Neuronal stem cell (in vitro differentiated cells): ENCODE measurements around the gene TCEANC2.

ENCODE experiments used
- DNase-seq: peaks from one replicate; pipeline ENCODE4 v3.0.0-alpha.2; 2013; ENCODE audit warnings: low spot score
- H2AFZ ChIP-seq: one replicate; pipeline ENCODE4 v1.6.1; 2013; ENCODE audit warnings: mild to moderate bottlenecking, low read length, inconsistent platforms
- H2AK5ac ChIP-seq: 2 replicates; pipeline ENCODE4 v1.6.1; 2013; ENCODE audit warnings: low read depth, mild to moderate bottlenecking, inconsistent platforms, low read length, moderate library complexity, mixed read lengths
- H2BK120ac ChIP-seq: 2 replicates; pipeline ENCODE4 v1.6.1; 2013; ENCODE audit warnings: low read depth, mild to moderate bottlenecking, inconsistent platforms, low read length, moderate library complexity, mixed read lengths
- H2BK12ac ChIP-seq: one replicate; pipeline ENCODE4 v1.6.1; 2013; ENCODE audit warnings: low read length, inconsistent platforms
- H2BK15ac ChIP-seq: 2 replicates; pipeline ENCODE4 v1.6.1; 2013; ENCODE audit warnings: mild to moderate bottlenecking, low read length, inconsistent platforms, mixed read lengths
- H2BK5ac ChIP-seq: one replicate; pipeline ENCODE4 v1.6.1; 2013; ENCODE audit warnings: inconsistent platforms, mild to moderate bottlenecking, low read length, moderate library complexity
- H3K14ac ChIP-seq: one replicate; pipeline ENCODE4 v1.6.1; 2013; ENCODE audit warnings: low read length, inconsistent platforms
- H3K18ac ChIP-seq: 2 replicates; pipeline ENCODE4 v1.6.1; 2013; ENCODE audit warnings: low read length, inconsistent platforms
- H3K23ac ChIP-seq: 2 replicates; pipeline ENCODE4 v1.6.1; 2013; ENCODE audit warnings: low read depth, mild to moderate bottlenecking, mixed read lengths, low read length, inconsistent platforms; ENCODE audit not compliant: poor library complexity
- H3K27ac ChIP-seq: replicated peaks from 3 replicates; pipeline ENCODE4 v1.5.1; 2013; ENCODE audit warnings: low read length, inconsistent platforms
- H3K27me3 ChIP-seq, 3 experiments: 2 replicates each; pipeline ENCODE4 v1.6.1; 2013; ENCODE audit warnings: low read length in 3 of 3, mild to moderate bottlenecking in 2 of 3, inconsistent platforms in 1 of 3, low read depth in 1 of 3, mixed read lengths in 1 of 3, moderate library complexity in 1 of 3; ENCODE audit not compliant: control insufficient read depth in 3 of 3, insufficient read depth in 3 of 3
- H3K36me3 ChIP-seq, 2 donors: replicated peaks in 1 of 2; 2 replicates each; pipeline ENCODE4 v1.6.1; 2013; ENCODE audit warnings: low read length in 2 of 2; ENCODE audit not compliant: control insufficient read depth in 2 of 2, insufficient read depth in 2 of 2
- H3K4ac ChIP-seq: 2 replicates; pipeline ENCODE4 v1.6.1; 2013; ENCODE audit warnings: inconsistent platforms, mild to moderate bottlenecking, low read length, moderate library complexity
- H3K4me1 ChIP-seq, 2 donors: 1 replicate in 1 of 2; 2 replicates in 1 of 2; pipeline ENCODE4 v1.6.1; 2013; ENCODE audit warnings: low read length in 2 of 2, low read depth in 1 of 2; ENCODE audit not compliant: control insufficient read depth in 2 of 2, insufficient read depth in 1 of 2
- H3K4me2 ChIP-seq: one replicate; pipeline ENCODE4 v1.6.1; 2013; ENCODE audit warnings: mild to moderate bottlenecking, low read length, inconsistent platforms; ENCODE audit not compliant: insufficient read depth, poor library complexity, severe bottlenecking
- H3K4me3 ChIP-seq, 2 donors: 2 replicates each; pipeline ENCODE4 v1.5.1; 2013; ENCODE audit warnings: low read length in 2 of 2, mild to moderate bottlenecking in 2 of 2, inconsistent platforms in 1 of 2, moderate library complexity in 1 of 2
- H3K79me1 ChIP-seq: one replicate; pipeline ENCODE4 v1.6.1; 2013; ENCODE audit warnings: low read depth, mild to moderate bottlenecking, inconsistent platforms, low read length, moderate library complexity
- H3K9ac ChIP-seq: one replicate; pipeline ENCODE4 v1.6.1; 2013; ENCODE audit warnings: mild to moderate bottlenecking, low read depth, low read length, inconsistent platforms; ENCODE audit not compliant: poor library complexity
- H3K9me3 ChIP-seq, 2 donors: replicated peaks in 1 of 2; 2 replicates each; pipeline versions ENCODE3 to v1.6.1; 2013; ENCODE audit warnings: low read length in 2 of 2, mild to moderate bottlenecking in 2 of 2, inconsistent platforms in 1 of 2, low read depth in 1 of 2, mixed read lengths in 1 of 2, moderate library complexity in 1 of 2; ENCODE audit not compliant: control insufficient read depth in 2 of 2, insufficient read depth in 1 of 2
- H4K8ac ChIP-seq: one replicate; pipeline ENCODE4 v1.6.1; 2013; ENCODE audit warnings: low read depth, mild to moderate bottlenecking, inconsistent platforms, low read length, moderate library complexity
- H4K91ac ChIP-seq: one replicate; pipeline ENCODE4 v1.6.1; 2013; ENCODE audit warnings: low read length, low read depth, mild to moderate bottlenecking, inconsistent platforms; ENCODE audit not compliant: poor library complexity
- WGBS, 2 donors: extraction: QIAGEN DNeasy Blood & Tissue Kit; methylation state at CpG; one replicate each; pipeline ENCODE4 v1.1.7; 2013; ENCODE audit warnings: missing lambda C conversion rate in 2 of 2, mixed read lengths in 1 of 2; ENCODE audit not compliant: insufficient read length in 2 of 2, insufficient replicate concordance in 1 of 2; ENCODE audit errors: extremely low coverage in 2 of 2; 5-methylcytosine and 5-hydroxymethylcytosine counted together

TCEANC2 gene

DNA sequence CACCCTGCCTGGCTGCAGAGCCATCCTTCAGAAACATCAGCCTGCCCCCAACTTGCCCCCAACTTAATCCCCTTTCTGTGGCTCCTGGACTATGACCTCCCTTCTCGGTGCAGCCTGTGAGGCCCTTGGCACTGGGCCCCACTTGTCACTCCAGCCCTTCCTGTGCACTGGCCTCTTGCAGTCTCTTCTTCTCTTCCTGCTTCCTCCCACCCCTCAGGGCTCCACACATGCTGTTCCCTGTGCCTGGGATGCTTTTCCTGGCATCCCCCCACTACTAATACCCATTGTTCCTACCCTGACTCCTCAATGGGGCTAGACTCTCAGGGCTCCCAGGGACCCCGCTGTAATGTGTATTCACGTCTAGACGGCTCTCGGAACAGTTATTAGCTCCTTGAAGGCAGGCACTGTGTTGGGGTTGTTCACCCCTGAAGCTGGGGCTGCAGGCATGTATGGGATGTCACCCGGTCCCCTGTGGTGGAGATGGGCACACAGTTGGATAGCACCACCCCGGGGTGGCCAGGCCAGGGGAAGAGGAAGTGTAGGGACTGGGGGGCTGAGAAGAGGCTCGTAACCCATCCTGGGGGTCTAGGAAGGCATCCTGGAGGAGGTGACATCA lies 39.9 kb upstream of the TCEANC2 start:
- H2AFZ ChIP-seq = no peak overlapping the region
- peak overlapping the region; percentile 82 for H3K23ac ChIP-seq
- H2BK120ac ChIP-seq = no peak overlapping the region
- H3K14ac ChIP-seq = peak overlapping the region; percentile 11
- no peak overlapping the region for H2BK15ac ChIP-seq
- no peaks in the 10 kb centered on the region for H3K36me3 ChIP-seq
- H3K27ac ChIP-seq = no peak overlapping the region
- peaks cover 0 to 47% (median 0%) of the 10 kb centered on the region in 3 experiments for H3K27me3 ChIP-seq
- peak overlapping the region; percentile 13 for H2AK5ac ChIP-seq
- H3K9me3 ChIP-seq = no peaks in the 10 kb centered on the region
- no peak overlapping the region for H3K4ac ChIP-seq
- peak overlapping the region; percentile 47 for H3K9ac ChIP-seq
- H4K8ac ChIP-seq = no peak overlapping the region
- WGBS, 2 donors = no CpG with 5 or more reads among the region's 8 CpGs
- no peak overlapping the region for H4K91ac ChIP-seq
- no peak overlapping the region for H3K18ac ChIP-seq
- H3K4me3 ChIP-seq = no peak overlapping the region
- H2BK5ac ChIP-seq = no peak overlapping the region
- no peak overlapping the region for H2BK12ac ChIP-seq
- no peak for DNase-seq
- H3K4me1 ChIP-seq = peaks cover 0 to 1% of the 10 kb centered on the region in 2 donors
- H3K79me1 ChIP-seq = no peaks in the 10 kb centered on the region
- no peak overlapping the region for H3K4me2 ChIP-seq

DNA sequence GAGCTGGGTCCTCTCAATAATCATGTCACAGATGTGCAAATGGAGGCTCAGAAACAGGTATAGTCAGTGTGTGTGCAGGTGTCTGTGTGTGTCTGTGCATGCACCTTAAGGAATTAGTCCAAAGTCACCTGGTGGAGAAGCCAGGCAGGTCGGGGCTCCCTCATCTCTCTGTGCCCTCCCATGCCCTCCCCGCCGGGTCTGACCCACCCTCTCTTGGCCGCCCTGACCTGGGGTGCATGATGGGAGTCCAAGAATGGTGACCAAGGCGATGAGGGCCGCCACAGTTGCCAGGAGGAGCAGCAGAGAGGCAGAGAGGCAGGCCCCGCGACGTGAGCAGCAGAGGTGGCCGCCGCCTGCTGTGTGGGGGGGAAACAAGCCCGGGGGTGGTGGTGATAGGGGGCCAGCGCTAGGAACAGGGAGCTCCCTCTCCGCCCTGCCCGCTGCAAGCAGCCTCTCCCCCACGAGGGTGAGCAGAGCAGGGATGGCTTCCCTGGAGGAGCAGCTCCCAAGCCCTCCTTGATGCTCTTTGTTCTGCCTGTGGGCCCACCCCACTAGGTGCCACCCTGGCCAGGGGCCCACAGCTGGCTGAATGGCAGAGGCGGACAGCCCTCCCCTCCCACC lies 39.3 kb upstream of the TCEANC2 start:
- Histone ChIP-seq H3K4me3 (no peak overlapping the region), H2BK120ac (no peak overlapping the region), H3K9me3 (no peaks in the 10 kb centered on the region), H2BK15ac (peak overlapping the region; percentile 22), H3K79me1 (no peaks in the 10 kb centered on the region), H3K4me2 (no peak overlapping the region), H2AFZ (peak overlapping the region; percentile 36), H3K14ac (no peak overlapping the region), H2AK5ac (no peak overlapping the region), H3K27me3 (peaks cover 0 to 53% (median 0%) of the 10 kb centered on the region in 3 experiments), H2BK12ac (no peak overlapping the region), H3K18ac (peak overlapping the region; percentile 81), H3K27ac (no peak overlapping the region), H2BK5ac (no peak overlapping the region), H3K23ac (peak overlapping the region; percentile 69), H4K8ac (no peak overlapping the region), H3K36me3 (no peaks in the 10 kb centered on the region), H3K4ac (no peak overlapping the region), H4K91ac (no peak overlapping the region), H3K4me1 (peaks cover 0 to 1% of the 10 kb centered on the region in 2 donors), H3K9ac (peak overlapping the region; percentile 50)
- DNase-seq = no peak
- WGBS, 2 donors = no CpG with 5 or more reads among the region's 17 CpGs

DNA sequence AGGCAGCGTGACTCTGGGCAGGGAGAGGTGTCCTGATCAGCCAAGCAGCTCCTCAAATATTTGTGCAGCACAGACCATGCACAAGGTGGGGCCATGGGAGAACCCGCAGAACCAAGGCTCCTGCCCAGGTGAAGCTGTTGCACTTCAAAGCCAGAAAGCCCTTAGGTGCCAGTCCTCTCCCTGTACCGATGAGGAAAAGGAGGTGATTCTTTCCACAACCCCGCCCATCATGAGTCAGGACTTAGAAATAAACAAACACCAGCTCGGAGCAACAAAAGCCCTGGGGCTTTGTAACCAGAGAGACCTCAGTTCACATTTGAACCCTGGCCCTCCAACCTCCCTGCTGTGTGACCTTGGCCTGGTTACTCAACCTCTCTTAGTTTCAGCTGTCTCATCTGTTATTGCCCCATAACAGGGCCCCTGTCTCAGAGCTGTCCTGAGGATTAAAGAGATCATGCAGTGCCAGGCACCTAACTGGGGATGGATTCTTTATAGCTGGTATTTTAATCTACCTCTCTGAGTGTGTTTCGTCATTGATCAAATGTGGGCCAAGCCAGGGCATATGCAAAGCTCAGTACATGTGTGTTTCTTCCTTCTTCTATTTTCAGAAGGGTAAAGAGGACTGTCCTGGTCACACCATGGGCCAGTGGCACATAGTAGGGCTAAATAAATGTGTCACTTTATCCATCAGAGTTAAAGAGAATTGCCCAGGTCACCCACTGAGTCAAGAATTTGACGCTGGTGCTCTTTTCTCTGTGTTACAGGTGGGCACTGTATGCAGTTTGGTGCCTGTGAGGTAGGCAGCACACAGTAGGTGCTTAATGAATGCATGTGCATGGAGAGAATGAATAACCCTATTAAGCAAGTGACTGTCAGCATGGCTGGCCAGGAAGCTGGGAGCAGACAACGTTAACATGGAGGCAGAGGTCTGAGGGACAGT lies 36.8 kb upstream of the TCEANC2 start:
- H2BK5ac ChIP-seq = no peak overlapping the region

More for the DNA sequence above, 36.8 kb upstream of the TCEANC2 start:
- Histone ChIP-seq H3K4ac (no peak overlapping the region), H3K23ac (no peak overlapping the region), H3K4me1 (peaks cover 0 to 1% of the 10 kb centered on the region in 2 donors), H2BK12ac (no peak overlapping the region), H3K27ac (no peak overlapping the region), H3K4me3 (peak overlapping the region in 1 of 2 donors; percentile 45), H2AK5ac (no peak overlapping the region), H3K36me3 (no peaks in the 10 kb centered on the region), H3K18ac (no peak overlapping the region), H3K14ac (no peak overlapping the region), H3K9ac (no peak overlapping the region), H4K8ac (no peak overlapping the region), H3K9me3 (no peaks in the 10 kb centered on the region), H3K4me2 (no peak overlapping the region), H2BK120ac (no peak overlapping the region), H2AFZ (no peak overlapping the region), H2BK15ac (no peak overlapping the region), H3K27me3 (peaks cover 0 to 52% (median 0%) of the 10 kb centered on the region in 3 experiments), H4K91ac (no peak overlapping the region), H3K79me1 (no peaks in the 10 kb centered on the region)
- no peak for DNase-seq
- WGBS, 2 donors = no CpG with 5 or more reads among the region's 8 CpGs
